CD4-positive, CD25-positive, alpha-beta regulatory T cell (primary cell): ENCODE data around the gene KCNQ1OT1. TPM values are rescaled to one million over a fixed set of nuclear protein-coding genes. Genes with fewer than 3 reads are reported as not detected.

Experiments used
- ATAC-seq, 2 donors: fragments of 150-1000 bp; cut with Tn5 transposase; one replicate each; pipeline ENCODE4 v1.10.0; 2021; ENCODE audit warnings: low read depth in 2 of 2, moderate number of reproducible peaks in 2 of 2, moderate library complexity in 1 of 2
- DNase-seq, 3 donors: peaks; one replicate each; pipeline versions ENCODE4 v3.0.0 to v3.0.0-alpha.2; 2012 to 2022; ENCODE audit warnings: mixed read lengths in 1 of 3
- H3K27ac ChIP-seq: one replicate; pipeline ENCODE4 v1.7.0; 2013; ENCODE audit warnings: mild to moderate bottlenecking, low read length; ENCODE audit not compliant: insufficient read depth, poor library complexity, severe bottlenecking
- H3K27me3 ChIP-seq: one replicate; pipeline ENCODE4 v1.7.0; 2013; ENCODE audit warnings: low read length; ENCODE audit not compliant: control insufficient read depth, insufficient read depth
- H3K36me3 ChIP-seq: one replicate; pipeline ENCODE4 v1.7.0; 2013; ENCODE audit warnings: mild to moderate bottlenecking, low read length, moderate library complexity; ENCODE audit not compliant: control insufficient read depth, insufficient read depth
- H3K4me1 ChIP-seq: 2 replicates; pipeline ENCODE4 v1.7.0; 2013; ENCODE audit warnings: mild to moderate bottlenecking, low read length; ENCODE audit not compliant: insufficient read depth, control insufficient read depth, poor library complexity, severe bottlenecking
- H3K4me3 ChIP-seq: one replicate; pipeline ENCODE4 v1.7.0; 2013; ENCODE audit warnings: low read depth, mild to moderate bottlenecking, low read length, moderate library complexity
- H3K9me3 ChIP-seq, 2 experiments: 1 replicate in 1 of 2; 2 replicates in 1 of 2; pipeline ENCODE4 v1.7.0; 2013; ENCODE audit warnings: low read length in 2 of 2, mild to moderate bottlenecking in 1 of 2, moderate library complexity in 1 of 2; ENCODE audit not compliant: control insufficient read depth in 2 of 2
- H3K27ac Mint-ChIP-seq, 3 donors: one replicate each; pipeline ENCODE4 v1.8.0; 2020 to 2022; ENCODE audit warnings: mild to moderate bottlenecking in 3 of 3, mixed read lengths in 3 of 3, moderate library complexity in 2 of 3
- H3K27me3 Mint-ChIP-seq: one replicate; pipeline ENCODE4 v1.8.0; 2022; ENCODE audit warnings: mild to moderate bottlenecking, mixed read lengths
- H3K36me3 Mint-ChIP-seq: one replicate; pipeline ENCODE4 v1.8.0; 2020; ENCODE audit warnings: mixed read lengths
- H3K4me1 Mint-ChIP-seq, 4 donors: one replicate each; pipeline ENCODE4 v1.8.0; 2020 to 2022; ENCODE audit warnings: mixed read lengths in 4 of 4, mild to moderate bottlenecking in 1 of 4
- H3K4me3 Mint-ChIP-seq, 4 donors: one replicate each; pipeline ENCODE4 v1.8.0; 2020 to 2022; ENCODE audit warnings: mild to moderate bottlenecking in 4 of 4, mixed read lengths in 4 of 4, moderate library complexity in 3 of 4
- H3K9me3 Mint-ChIP-seq, 7 donors: one replicate each; pipeline ENCODE4 v1.8.0; 2020 to 2022; ENCODE audit warnings: mixed read lengths in 7 of 7, mild to moderate bottlenecking in 3 of 7, moderate library complexity in 2 of 7
- polyA plus RNA-seq, 4 donors: library from polyadenylated mRNA; unstranded; fragments of 300-500 nt; fragmentation: Illumina TruSeq; gene quantifications; one replicate each; pipeline ENCODE4 v1.2.3, GENCODE V29; 2021
- total RNA-seq: library from RNA; stranded (reverse); gene quantifications from one replicate; pipeline ENCODE4 v1.2.3, GENCODE V29; 2022

Gene KCNQ1OT1
- total and polyA plus RNA-seq, 5 donors from 2014 or later: 0.01 to 0.72 (median 0.07) TPM

DNA sequence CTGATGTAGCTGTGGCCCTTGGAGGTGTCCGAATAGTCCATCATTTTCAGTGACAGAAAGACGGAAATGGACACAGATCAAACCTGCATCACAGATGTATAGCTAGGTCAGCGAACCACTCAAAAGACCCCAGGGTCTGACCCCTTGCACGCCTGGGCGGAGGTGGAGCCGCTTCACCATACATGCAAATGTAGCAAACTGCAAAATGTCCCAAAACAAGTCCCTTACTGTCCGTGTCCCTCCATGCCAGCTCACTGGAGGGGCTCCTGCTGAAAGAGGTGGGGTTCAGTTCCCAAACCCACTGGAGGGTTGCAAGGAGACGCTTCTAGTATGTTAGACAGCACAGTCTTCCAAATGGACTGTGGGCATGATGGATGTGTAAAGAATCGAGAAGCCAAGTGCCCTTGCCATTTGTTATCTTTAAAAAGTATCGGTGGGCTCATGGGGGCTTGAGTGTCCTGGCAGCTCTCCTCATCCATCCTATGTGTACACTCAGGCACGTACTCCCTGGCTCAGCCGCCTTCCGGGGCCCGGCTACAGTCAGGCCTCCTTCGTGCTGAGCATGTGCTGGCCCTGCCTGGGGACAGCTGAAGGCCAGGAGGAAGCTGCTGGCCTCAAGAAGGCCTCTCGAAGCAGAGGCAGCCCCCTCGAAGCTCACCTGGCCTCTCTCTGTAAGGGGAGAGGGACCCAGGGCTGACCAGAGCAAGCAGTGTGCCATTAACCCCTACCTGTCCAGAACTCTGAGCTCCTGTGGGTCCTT lies 20.2 kb upstream of the KCNQ1OT1 start:
- no peaks in the 10 kb centered on the region for H3K36me3 Mint-ChIP-seq
- no peaks in the 10 kb centered on the region for H3K4me1 Mint-ChIP-seq
- DNase-seq: no peak
- no peak for ATAC-seq
- H3K27me3 Mint-ChIP-seq: no peaks in the 10 kb centered on the region
- H3K36me3 ChIP-seq: no peaks in the 10 kb centered on the region
- peak overlapping the region in 1 of 3 donors; percentile 55 for H3K27ac Mint-ChIP-seq
- no peak overlapping the region for H3K4me3 Mint-ChIP-seq
- H3K9me3 ChIP-seq: no peaks in the 10 kb centered on the region
- H3K4me1 ChIP-seq: no peaks in the 10 kb centered on the region
- H3K27me3 ChIP-seq: no peaks in the 10 kb centered on the region
- H3K4me3 ChIP-seq: no peak overlapping the region
- H3K9me3 Mint-ChIP-seq: peaks cover 0 to 2% (median 0%) of the 10 kb centered on the region in 7 donors
- H3K27ac ChIP-seq: no peak overlapping the region

DNA sequence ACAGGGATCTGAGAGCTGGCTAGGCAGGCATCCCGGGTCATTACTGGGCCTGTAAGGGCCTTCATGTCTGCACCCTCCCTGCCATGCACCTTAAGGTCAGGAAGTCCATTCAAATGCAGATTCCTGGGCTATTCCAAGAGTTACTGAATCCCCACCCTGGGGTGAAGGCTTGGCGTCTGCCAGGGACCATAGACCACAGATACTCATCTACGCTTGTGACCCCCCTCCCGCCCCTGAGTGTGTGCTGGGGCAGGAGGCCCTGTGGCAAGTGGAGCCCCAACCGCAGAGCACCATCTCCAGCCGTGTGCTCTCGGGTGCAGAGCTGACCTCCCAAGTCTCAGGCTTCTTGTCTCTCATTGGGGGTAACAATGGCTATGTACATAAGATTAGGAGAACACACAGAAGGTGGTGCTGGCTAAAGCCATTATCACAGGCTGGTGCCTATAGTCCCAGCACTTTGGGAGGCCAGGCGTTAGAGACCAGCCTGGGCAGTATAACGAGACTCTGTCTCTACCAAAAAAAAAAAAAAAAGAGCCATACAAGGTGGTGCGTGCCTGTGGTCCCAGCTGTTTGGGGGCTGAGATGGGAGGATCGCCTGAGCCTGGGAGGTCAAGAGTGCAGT lies 19.1 kb upstream of the KCNQ1OT1 start:
- Histone ChIP-seq H3K4me1 (no peaks in the 10 kb centered on the region), H3K4me3 (no peak overlapping the region), H3K36me3 (no peaks in the 10 kb centered on the region), H3K9me3 (no peaks in the 10 kb centered on the region), H3K27me3 (no peaks in the 10 kb centered on the region), H3K27ac (no peak overlapping the region)
- Mint-ChIP-seq H3K4me1 (no peaks in the 10 kb centered on the region), H3K27me3 (no peaks in the 10 kb centered on the region), H3K9me3 (peaks cover 0 to 2% (median 0%) of the 10 kb centered on the region in 7 donors), H3K27ac (no peak overlapping the region), H3K4me3 (no peak overlapping the region), H3K36me3 (no peaks in the 10 kb centered on the region)
- DNase-seq (no peak), ATAC-seq (no peak)

DNA sequence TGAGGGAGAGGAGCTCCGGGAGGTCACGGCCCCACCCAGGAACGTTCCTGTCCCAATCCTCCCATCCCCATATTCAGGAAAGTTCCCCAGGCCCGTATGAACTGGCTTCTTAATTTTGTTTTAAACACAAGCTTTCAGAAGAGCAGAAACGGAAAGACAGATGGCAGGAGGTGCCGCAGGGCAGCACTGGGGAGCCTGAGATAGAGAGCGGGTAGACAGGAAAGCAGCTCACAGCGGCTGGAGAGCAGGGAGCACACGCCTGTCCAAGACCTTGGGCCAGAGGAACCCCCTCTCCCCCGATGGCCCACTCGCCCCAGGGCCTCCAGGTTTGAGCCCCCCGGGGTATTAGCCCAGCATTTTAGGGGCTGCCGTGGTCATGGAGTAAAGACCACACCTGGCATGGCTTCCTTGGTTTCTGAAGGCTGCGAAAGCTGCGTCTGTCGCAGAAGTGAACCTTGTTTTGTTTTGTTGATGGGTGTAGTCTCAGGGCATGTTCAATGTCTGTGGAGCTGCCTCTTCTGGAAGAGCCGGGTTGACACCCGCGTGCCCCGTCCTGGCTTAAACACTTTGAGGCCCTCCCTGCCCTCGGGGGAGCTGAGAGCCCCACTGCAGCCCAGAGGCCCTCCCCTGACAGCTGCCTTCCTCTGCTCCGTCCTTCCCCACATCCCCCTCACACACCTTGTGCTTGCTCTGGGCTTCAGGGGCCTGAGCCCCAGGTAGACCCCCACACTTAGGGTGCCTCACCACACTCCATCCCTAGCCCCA lies 17.9 kb upstream of the KCNQ1OT1 start:
- no peaks in the 10 kb centered on the region for H3K9me3 ChIP-seq
- Mint-ChIP-seq H3K4me3 (no peak overlapping the region), H3K27ac (no peak overlapping the region), H3K9me3 (peaks cover 0 to 2% (median 0%) of the 10 kb centered on the region in 7 donors), H3K27me3 (no peaks in the 10 kb centered on the region), H3K36me3 (no peaks in the 10 kb centered on the region), H3K4me1 (no peaks in the 10 kb centered on the region)
- H3K4me1 ChIP-seq: no peaks in the 10 kb centered on the region
- no peak overlapping the region for H3K4me3 ChIP-seq
- no peak for ATAC-seq
- H3K36me3 ChIP-seq: no peaks in the 10 kb centered on the region
- H3K27ac ChIP-seq: no peak overlapping the region
- DNase-seq: no peak
- no peaks in the 10 kb centered on the region for H3K27me3 ChIP-seq

DNA sequence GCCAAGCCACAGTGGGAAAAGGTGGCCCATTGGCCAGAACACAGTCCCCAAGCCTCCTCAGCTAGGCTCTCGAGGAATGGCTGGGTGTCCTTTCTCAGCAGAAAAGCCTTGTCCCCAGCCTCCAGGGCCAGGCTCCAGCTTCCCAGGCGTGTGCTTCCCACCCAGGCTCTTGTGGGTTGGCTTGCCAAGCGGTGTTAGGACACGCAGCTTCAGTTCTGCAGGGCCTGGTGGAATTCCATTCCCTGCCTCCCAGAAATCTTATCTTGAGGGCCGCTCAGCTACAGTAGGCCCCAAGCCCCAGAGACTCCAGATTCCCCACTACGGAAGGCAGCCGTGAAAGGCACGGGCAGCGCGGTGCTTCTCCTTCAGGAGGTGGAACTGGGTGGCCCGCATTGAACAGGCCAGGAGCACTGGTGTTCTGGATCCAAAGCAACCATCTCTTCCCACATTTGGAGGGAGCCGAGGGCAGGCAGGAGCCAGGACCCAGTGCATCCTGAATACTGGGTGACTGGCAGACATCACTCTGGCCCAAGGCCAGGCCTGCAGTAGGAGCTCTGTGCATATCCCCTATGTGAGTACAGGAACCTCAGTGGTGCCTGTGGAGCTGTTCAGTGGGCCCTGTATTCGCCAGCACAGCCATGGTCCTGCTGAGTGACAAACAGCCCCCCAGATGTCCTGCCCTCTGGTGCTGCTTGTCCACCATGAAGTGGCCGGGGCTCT lies 16.7 kb upstream of the KCNQ1OT1 start:
- Histone ChIP-seq H3K9me3 (no peaks in the 10 kb centered on the region), H3K27me3 (no peaks in the 10 kb centered on the region), H3K36me3 (no peaks in the 10 kb centered on the region), H3K4me1 (no peaks in the 10 kb centered on the region), H3K4me3 (no peak overlapping the region), H3K27ac (no peak overlapping the region)
- Mint-ChIP-seq H3K9me3 (peaks cover 0 to 2% (median 0%) of the 10 kb centered on the region in 7 donors), H3K27me3 (no peaks in the 10 kb centered on the region), H3K4me1 (no peaks in the 10 kb centered on the region), H3K27ac (no peak overlapping the region), H3K36me3 (no peaks in the 10 kb centered on the region), H3K4me3 (no peak overlapping the region)
- DNase-seq: no peak
- ATAC-seq: no peak

DNA sequence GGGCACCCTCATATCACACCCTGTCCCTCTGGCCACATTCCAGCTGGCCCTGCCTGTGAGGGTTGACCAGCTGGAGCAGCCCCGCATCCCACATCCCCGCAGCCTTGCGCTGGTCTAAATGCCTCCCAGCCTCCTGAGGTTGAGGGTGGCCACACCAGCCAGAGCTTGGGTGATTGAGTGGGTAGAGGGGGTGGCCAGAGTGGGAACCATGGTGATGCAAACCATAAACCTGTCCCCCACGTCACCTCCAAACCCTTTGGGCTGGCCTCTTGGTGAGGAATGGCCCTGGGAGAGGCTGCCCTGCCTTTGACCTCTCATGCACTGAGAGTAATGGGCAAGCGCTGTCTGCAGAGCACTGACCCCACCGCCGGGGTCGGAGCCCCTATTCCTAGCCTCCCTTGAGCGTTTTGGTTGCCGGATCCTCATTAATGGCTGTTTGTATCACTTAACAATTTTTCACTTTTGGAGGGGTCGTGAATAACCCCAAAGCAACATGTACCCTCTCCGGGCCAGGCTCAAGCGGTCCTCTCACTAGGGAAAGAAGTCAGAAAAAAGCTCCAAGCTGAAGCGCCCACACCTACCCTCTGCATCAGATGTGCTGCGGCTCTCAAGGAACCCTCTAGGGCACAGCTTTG lies 16.0 kb upstream of the KCNQ1OT1 start:
- H3K4me3 Mint-ChIP-seq: no peak overlapping the region
- no peaks in the 10 kb centered on the region for H3K9me3 ChIP-seq

DNA sequence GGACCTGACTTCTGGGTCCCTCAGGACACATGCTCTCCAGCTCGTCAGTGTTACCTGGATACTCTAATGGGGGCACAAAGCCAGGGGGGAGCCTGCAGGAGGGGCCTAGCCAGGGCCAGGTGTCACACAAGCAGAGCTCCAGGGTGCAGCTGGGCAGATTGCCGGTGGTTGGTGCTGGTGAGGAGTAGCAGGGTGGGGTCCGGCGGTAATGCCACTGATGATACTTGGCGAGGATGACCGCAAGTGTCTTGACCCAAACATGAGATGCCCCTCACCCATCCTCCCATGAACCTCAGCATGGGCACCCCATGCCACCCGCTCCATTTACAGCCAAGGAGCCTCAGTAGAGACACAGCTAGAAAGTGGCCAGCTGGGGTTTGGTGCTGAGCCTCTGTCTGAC lies 15.1 kb upstream of the KCNQ1OT1 start:
- Mint-ChIP-seq H3K27ac (no peak overlapping the region), H3K4me3 (no peak overlapping the region), H3K27me3 (no peaks in the 10 kb centered on the region), H3K36me3 (peaks cover 6% of the 10 kb centered on the region), H3K4me1 (no peaks in the 10 kb centered on the region), H3K9me3 (peaks cover 0 to 5% (median 2%) of the 10 kb centered on the region in 7 donors)
- DNase-seq: no peak
- Histone ChIP-seq H3K27me3 (no peaks in the 10 kb centered on the region), H3K27ac (no peak overlapping the region), H3K36me3 (no peaks in the 10 kb centered on the region), H3K4me3 (no peak overlapping the region), H3K4me1 (no peaks in the 10 kb centered on the region), H3K9me3 (no peaks in the 10 kb centered on the region)
- ATAC-seq: no peak

More for the DNA sequence above, 16.0 kb upstream of the KCNQ1OT1 start:
- Histone ChIP-seq H3K27ac (no peak overlapping the region), H3K4me3 (no peak overlapping the region), H3K4me1 (no peaks in the 10 kb centered on the region), H3K27me3 (no peaks in the 10 kb centered on the region), H3K36me3 (no peaks in the 10 kb centered on the region)
- no peak for DNase-seq
- peaks cover 0 to 5% (median 0%) of the 10 kb centered on the region in 7 donors for H3K9me3 Mint-ChIP-seq
- H3K27me3 Mint-ChIP-seq: no peaks in the 10 kb centered on the region
- H3K27ac Mint-ChIP-seq: no peak overlapping the region
- no peak for ATAC-seq
- no peaks in the 10 kb centered on the region for H3K4me1 Mint-ChIP-seq
- peaks cover under 1% of the 10 kb centered on the region for H3K36me3 Mint-ChIP-seq

DNA sequence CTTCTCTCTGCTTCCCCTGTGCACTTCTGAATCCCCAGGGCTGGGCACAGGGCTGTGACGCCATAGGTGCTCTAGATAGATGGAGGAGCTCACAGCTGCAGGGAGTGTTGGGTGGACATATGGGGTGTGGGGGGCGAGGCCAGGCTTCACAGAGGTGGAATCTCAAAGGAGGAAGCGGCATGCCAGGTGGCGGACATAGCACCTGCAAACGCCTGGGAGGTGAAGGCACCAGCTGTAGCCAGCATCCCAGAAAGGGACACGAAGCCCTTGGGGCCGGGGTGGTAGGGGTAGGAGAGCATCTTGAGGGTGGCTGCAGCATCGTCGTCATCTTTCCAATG lies 14.6 kb upstream of the KCNQ1OT1 start:
- Histone ChIP-seq H3K27me3 (no peaks in the 10 kb centered on the region), H3K4me3 (no peak overlapping the region), H3K36me3 (no peaks in the 10 kb centered on the region), H3K27ac (no peak overlapping the region), H3K9me3 (no peaks in the 10 kb centered on the region), H3K4me1 (no peaks in the 10 kb centered on the region)
- Mint-ChIP-seq H3K4me3 (no peak overlapping the region), H3K9me3 (peaks cover 0 to 6% (median 3%) of the 10 kb centered on the region in 7 donors), H3K36me3 (peaks cover 6% of the 10 kb centered on the region), H3K4me1 (no peaks in the 10 kb centered on the region), H3K27me3 (no peaks in the 10 kb centered on the region), H3K27ac (no peak overlapping the region)
- DNase-seq (no peak), ATAC-seq (no peak)
